OCI-LY1 (cell line): ENCODE data around the gene TMEM256.

Experiments
- EZH2 ChIP-seq: fragments of 200-600 bp; sonication (generic), shearing (Covaris generic); IDR thresholded peaks from 2 replicates; pipeline ENCODE4 v1.8.0; 2017; ENCODE audit warnings: borderline replicate concordance, mixed run types, mild to moderate bottlenecking, antibody characterized with exemption, low read length, moderate library complexity, mixed read lengths
- TF ChIP-seq, protein P1 (sequence below): fragments of 200-600 bp; sonication (generic), shearing (Covaris generic); IDR thresholded peaks from 2 replicates; pipeline ENCODE4 v1.5.1; 2017; ENCODE audit warnings: mild to moderate bottlenecking, antibody characterized with exemption, low read length, moderate library complexity, mixed read lengths

DNA sequence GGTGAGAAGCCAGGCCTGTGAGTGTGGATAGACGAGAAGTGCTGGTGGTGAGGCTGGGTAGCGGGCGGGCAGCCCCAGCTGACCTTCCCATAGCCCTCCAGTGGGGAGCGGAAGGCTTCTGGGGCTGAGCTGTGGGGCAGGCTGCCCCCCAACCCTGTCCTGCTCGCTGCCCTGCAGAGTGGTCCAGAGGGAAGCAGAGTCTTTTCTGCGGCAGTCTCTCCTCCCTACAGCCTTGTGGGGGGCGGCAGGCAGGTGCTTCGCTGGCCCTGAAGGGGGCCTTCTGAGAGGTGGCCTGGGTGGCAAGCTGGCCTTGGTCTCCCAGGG is 7.5 kb upstream of the TMEM256 start:
- no peak for TF ChIP-seq EZH2
- TF ChIP-seq, protein P1, sequence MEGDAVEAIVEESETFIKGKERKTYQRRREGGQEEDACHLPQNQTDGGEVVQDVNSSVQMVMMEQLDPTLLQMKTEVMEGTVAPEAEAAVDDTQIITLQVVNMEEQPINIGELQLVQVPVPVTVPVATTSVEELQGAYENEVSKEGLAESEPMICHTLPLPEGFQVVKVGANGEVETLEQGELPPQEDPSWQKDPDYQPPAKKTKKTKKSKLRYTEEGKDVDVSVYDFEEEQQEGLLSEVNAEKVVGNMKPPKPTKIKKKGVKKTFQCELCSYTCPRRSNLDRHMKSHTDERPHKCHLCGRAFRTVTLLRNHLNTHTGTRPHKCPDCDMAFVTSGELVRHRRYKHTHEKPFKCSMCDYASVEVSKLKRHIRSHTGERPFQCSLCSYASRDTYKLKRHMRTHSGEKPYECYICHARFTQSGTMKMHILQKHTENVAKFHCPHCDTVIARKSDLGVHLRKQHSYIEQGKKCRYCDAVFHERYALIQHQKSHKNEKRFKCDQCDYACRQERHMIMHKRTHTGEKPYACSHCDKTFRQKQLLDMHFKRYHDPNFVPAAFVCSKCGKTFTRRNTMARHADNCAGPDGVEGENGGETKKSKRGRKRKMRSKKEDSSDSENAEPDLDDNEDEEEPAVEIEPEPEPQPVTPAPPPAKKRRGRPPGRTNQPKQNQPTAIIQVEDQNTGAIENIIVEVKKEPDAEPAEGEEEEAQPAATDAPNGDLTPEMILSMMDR: no peak
